Progenitor cell of endocrine pancreas (in vitro differentiated cells): ENCODE data around the gene ATPAF1. TPM values are rescaled to one million over a fixed set of nuclear protein-coding genes. Genes with fewer than 3 reads are reported as not detected.
A peak's percentile ranks its signal among the peaks of the same experiment; 100 is the strongest.

ENCODE experiments used
- DNase-seq: peaks from one replicate; pipeline ENCODE4 v3.0.0; 2021; ENCODE audit warnings: low spot score; ENCODE audit not compliant: unreplicated experiment
- H3K27ac Mint-ChIP-seq: 2 replicates; pipeline ENCODE4 v1.8.0; 2021; ENCODE audit warnings: mild to moderate bottlenecking, moderate library complexity, mixed read lengths
- H3K27me3 Mint-ChIP-seq: 2 replicates; pipeline ENCODE4 v1.8.0; 2021; ENCODE audit warnings: mixed read lengths
- H3K36me3 Mint-ChIP-seq: 2 replicates; pipeline ENCODE4 v1.8.0; 2022; ENCODE audit warnings: mixed read lengths; ENCODE audit not compliant: insufficient read depth
- H3K4me1 Mint-ChIP-seq: 2 replicates; pipeline ENCODE4 v1.8.0; 2021; ENCODE audit warnings: low read depth, mixed read lengths
- H3K4me3 Mint-ChIP-seq: 2 replicates; pipeline ENCODE4 v1.8.0; 2021; ENCODE audit warnings: low read depth, mild to moderate bottlenecking, moderate library complexity, mixed read lengths
- H3K9me3 Mint-ChIP-seq: 2 replicates; pipeline ENCODE4 v1.8.0; 2021; ENCODE audit warnings: low read depth, mixed read lengths
- CTCF ChIP-seq: fragments of 200-600 bp; sonication (generic); IDR thresholded peaks from one replicate; pipeline ENCODE4 v1.5.0; 2021; ENCODE audit warnings: antibody characterized with exemption, mild to moderate bottlenecking; ENCODE audit not compliant: unreplicated experiment
- total RNA-seq: library from RNA; stranded (reverse); gene quantifications from 2 replicates; pipeline ENCODE4 v1.2.1, GENCODE V29; 2021

Gene ATPAF1
- total RNA-seq, 1 donor from 2014 or later, result 52.7 TPM

GRCh38 chr1:46601257-46602007 lies 66.7 kb downstream of the ATPAF1 start:
- Mint-ChIP-seq H3K4me1 (peaks cover 26% of the 10 kb centered on the region), H3K9me3 (no peaks in the 10 kb centered on the region), H3K27me3 (no peaks in the 10 kb centered on the region), H3K27ac (peak overlapping the region; percentile 57), H3K4me3 (peak overlapping the region; percentile 48), H3K36me3 (no peaks in the 10 kb centered on the region)
- DNase-seq, result no peak
- TF ChIP-seq CTCF, result no peak

- Mint-ChIP-seq H3K9me3 (no peaks in the 10 kb centered on the region), H3K27ac (no peak overlapping the region), H3K27me3 (no peaks in the 10 kb centered on the region), H3K36me3 (no peaks in the 10 kb centered on the region), H3K4me1 (peaks cover 21% of the 10 kb centered on the region), H3K4me3 (no peak overlapping the region)
- DNase-seq, result no peak
- TF ChIP-seq CTCF, result no peak
Measured at GRCh38 chr1:46599059-46599970, 68.8 kb downstream of the ATPAF1 start.

GRCh38 chr1:46596846-46597245 lies 71.3 kb downstream of the ATPAF1 start:
- Mint-ChIP-seq H3K4me3 (no peak overlapping the region), H3K27ac (no peak overlapping the region), H3K9me3 (no peaks in the 10 kb centered on the region), H3K27me3 (no peaks in the 10 kb centered on the region), H3K36me3 (peaks cover 8% of the 10 kb centered on the region), H3K4me1 (peaks cover 14% of the 10 kb centered on the region)
- DNase-seq, result no peak
- TF ChIP-seq CTCF, result no peak

- Mint-ChIP-seq H3K4me1 (peaks cover 6% of the 10 kb centered on the region), H3K36me3 (peaks cover 8% of the 10 kb centered on the region), H3K9me3 (no peaks in the 10 kb centered on the region), H3K4me3 (no peak overlapping the region), H3K27me3 (no peaks in the 10 kb centered on the region), H3K27ac (no peak overlapping the region)
- no peak for TF ChIP-seq CTCF
- DNase-seq, result no peak
Measured at GRCh38 chr1:46596036-46596435, 72.1 kb downstream of the ATPAF1 start.

DNA sequence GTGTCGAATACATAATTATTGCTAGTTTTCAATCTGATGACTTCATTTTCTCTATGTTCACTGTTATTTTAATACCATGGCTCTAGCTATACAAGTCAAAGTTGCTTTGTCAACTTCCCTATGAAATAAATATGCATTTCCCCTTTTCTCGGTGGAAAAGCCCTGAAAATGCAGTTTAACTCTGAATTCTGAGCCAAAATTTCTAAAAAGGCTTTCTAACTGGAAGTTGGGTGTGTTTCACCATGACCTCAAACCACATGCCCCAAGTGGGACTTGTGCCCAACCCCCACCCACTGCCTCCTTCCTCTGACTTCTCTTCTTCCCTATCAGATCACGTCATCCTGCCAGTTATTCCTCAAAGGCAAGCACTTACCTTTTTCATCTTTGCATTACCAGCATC lies 73.0 kb downstream of the ATPAF1 start:
- Mint-ChIP-seq H3K4me1 (peaks cover 4% of the 10 kb centered on the region), H3K36me3 (peaks cover 10% of the 10 kb centered on the region), H3K27ac (no peak overlapping the region), H3K27me3 (no peaks in the 10 kb centered on the region), H3K9me3 (no peaks in the 10 kb centered on the region), H3K4me3 (no peak overlapping the region)
- no peak for DNase-seq
- TF ChIP-seq CTCF, result no peak
